Testis (tissue), 3 donors: ENCODE measurements around the gene OSBPL9. TPM values are rescaled to one million over a fixed set of nuclear protein-coding genes. Genes with fewer than 3 reads are reported as not detected.

Experiments used
- DNase-seq: peaks from one replicate; pipeline ENCODE4 v3.0.0-alpha.2; 2019
- H3K27ac ChIP-seq, 2 donors: fragments of 200-600 bp; sonication (generic); one replicate each; pipeline ENCODE4 v1.5.1; 2019
- H3K27me3 ChIP-seq: fragments of 200-600 bp; sonication (generic); one replicate; pipeline ENCODE4 v1.5.1; 2019
- H3K36me3 ChIP-seq: fragments of 200-600 bp; sonication (generic); one replicate; pipeline ENCODE4 v1.5.1; 2017; ENCODE audit warnings: low read depth; ENCODE audit errors: missing control alignments
- H3K4me1 ChIP-seq: fragments of 200-600 bp; sonication (generic); one replicate; pipeline ENCODE4 v1.5.1; 2019
- H3K4me3 ChIP-seq, 2 donors: fragments of 200-600 bp; sonication (generic); one replicate each; pipeline ENCODE4 v1.5.1; 2017 to 2019
- H3K9me3 ChIP-seq: fragments of 200-600 bp; sonication (generic); one replicate; pipeline ENCODE4 v1.5.1; 2017
- POLR2A ChIP-seq: fragments of 450-650 bp; IDR thresholded peaks from one replicate; pipeline ENCODE4 v1.6.1; 2017; ENCODE audit warnings: antibody characterized with exemption, mild to moderate bottlenecking, moderate library complexity
- WGBS, 2 donors: methylation state at CpG; one replicate each; pipeline ENCODE4 v1.1.5; 2018; 5-methylcytosine and 5-hydroxymethylcytosine counted together
- intact Hi-C: fragments of 100-400 bp; cut with DNase I; formaldehyde crosslinking; loops from one replicate; pipeline ENCODE4 v1.15.1; 2023; ENCODE audit warnings: low total_unique reads
- microRNA counts, 2 donors: library from miRNA; unstranded; fragments of <30 nt; microRNA quantifications; one replicate each; lab custom pipeline; 2016
- microRNA-seq, 2 donors: library from miRNA; unstranded; fragments of <30 nt; microRNA quantifications; one replicate each; pipeline ENCODE4, GENCODE V29; 2016; ENCODE audit warnings: borderline number of aligned reads in 2 of 2, borderline replicate concordance in 1 of 2
- polyA plus RNA-seq: library from polyadenylated mRNA; stranded (reverse); fragments of 350-450 nt; fragmentation: Illumina TruSeq; extraction: RNeasy Lipid Tissue Mini Kit (QIAGEN cat#74804); gene quantifications from one replicate; pipeline ENCODE4 v1.2.3, GENCODE V29; 2014; ENCODE audit warnings: low read depth, low replicate concordance; ENCODE audit not compliant: insufficient read depth
- small RNA-seq, 2 donors: library from RNA; depleted of rRNA; stranded (forward); fragments of <200 nt; gene quantifications; one replicate each; pipeline ENCODE3, GENCODE V24; 2016
- total RNA-seq, 2 donors: library from RNA; depleted of rRNA; stranded (reverse); fragments of >200 nt; gene quantifications; one replicate each; pipeline ENCODE4 v1.2.3, GENCODE V29; 2016
- TF ChIP-seq, protein P1 (sequence below), 3 experiments: fragments of 450-650 bp in 2 of 3; fragments of 200-600 bp in 1 of 3; sonication (generic) in 1 of 3; IDR thresholded peaks; one replicate each; pipeline ENCODE4 v1.5.1; 2016 to 2019; ENCODE audit warnings: antibody characterized with exemption in 3 of 3, mild to moderate bottlenecking in 2 of 3, moderate library complexity in 1 of 3

OSBPL9 gene
- total and polyA plus RNA-seq, 3 donors from 2014 or later, result 59.3 to 160 (median 117) TPM

GRCh38 chr1:51819810-51820209 lies 202.9 kb downstream of the OSBPL9 start:
- Histone ChIP-seq H3K4me3 (no peak overlapping the region), H3K27ac (no peak overlapping the region), H3K36me3 (no peaks in the 10 kb centered on the region), H3K9me3 (no peaks in the 10 kb centered on the region), H3K27me3 (no peaks in the 10 kb centered on the region), H3K4me1 (no peaks in the 10 kb centered on the region)
- TF ChIP-seq POLR2A, result no peak
- TF ChIP-seq, protein P1, sequence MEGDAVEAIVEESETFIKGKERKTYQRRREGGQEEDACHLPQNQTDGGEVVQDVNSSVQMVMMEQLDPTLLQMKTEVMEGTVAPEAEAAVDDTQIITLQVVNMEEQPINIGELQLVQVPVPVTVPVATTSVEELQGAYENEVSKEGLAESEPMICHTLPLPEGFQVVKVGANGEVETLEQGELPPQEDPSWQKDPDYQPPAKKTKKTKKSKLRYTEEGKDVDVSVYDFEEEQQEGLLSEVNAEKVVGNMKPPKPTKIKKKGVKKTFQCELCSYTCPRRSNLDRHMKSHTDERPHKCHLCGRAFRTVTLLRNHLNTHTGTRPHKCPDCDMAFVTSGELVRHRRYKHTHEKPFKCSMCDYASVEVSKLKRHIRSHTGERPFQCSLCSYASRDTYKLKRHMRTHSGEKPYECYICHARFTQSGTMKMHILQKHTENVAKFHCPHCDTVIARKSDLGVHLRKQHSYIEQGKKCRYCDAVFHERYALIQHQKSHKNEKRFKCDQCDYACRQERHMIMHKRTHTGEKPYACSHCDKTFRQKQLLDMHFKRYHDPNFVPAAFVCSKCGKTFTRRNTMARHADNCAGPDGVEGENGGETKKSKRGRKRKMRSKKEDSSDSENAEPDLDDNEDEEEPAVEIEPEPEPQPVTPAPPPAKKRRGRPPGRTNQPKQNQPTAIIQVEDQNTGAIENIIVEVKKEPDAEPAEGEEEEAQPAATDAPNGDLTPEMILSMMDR (IDR thresholded peaks at IDR 0.05), result no peak
- intact Hi-C loops, result no loop called here
- 94 to 98% methylated on average over 1 of the region's 1 CpG for WGBS, 2 donors
- DNase-seq, result no peak

GRCh38 chr1:51829058-51829457 lies 212.2 kb downstream of the OSBPL9 start:
- Histone ChIP-seq H3K27me3 (no peaks in the 10 kb centered on the region), H3K9me3 (no peaks in the 10 kb centered on the region), H3K4me1 (no peaks in the 10 kb centered on the region), H3K27ac (no peak overlapping the region), H3K4me3 (no peak overlapping the region), H3K36me3 (no peaks in the 10 kb centered on the region)
- no peak for DNase-seq
- no peak for TF ChIP-seq POLR2A
- TF ChIP-seq, protein P1 (IDR thresholded peaks at IDR 0.05), result no peak
- intact Hi-C loops, result no loop called here
- 94 to 96% methylated on average over 2 of the region's 2 CpGs for WGBS, 2 donors

- 94 to 96% methylated on average over 2 of the region's 2 CpGs for WGBS, 2 donors
- intact Hi-C loops, result no loop called here
- Histone ChIP-seq H3K27ac (no peak overlapping the region), H3K9me3 (no peaks in the 10 kb centered on the region), H3K4me3 (no peak overlapping the region), H3K4me1 (no peaks in the 10 kb centered on the region), H3K27me3 (no peaks in the 10 kb centered on the region), H3K36me3 (no peaks in the 10 kb centered on the region)
- DNase-seq, result no peak
- TF ChIP-seq, protein P1 (IDR thresholded peaks at IDR 0.05), result no peak
- no peak for TF ChIP-seq POLR2A
Measured at GRCh38 chr1:51833700-51834099, 216.8 kb downstream of the OSBPL9 start.

DNA sequence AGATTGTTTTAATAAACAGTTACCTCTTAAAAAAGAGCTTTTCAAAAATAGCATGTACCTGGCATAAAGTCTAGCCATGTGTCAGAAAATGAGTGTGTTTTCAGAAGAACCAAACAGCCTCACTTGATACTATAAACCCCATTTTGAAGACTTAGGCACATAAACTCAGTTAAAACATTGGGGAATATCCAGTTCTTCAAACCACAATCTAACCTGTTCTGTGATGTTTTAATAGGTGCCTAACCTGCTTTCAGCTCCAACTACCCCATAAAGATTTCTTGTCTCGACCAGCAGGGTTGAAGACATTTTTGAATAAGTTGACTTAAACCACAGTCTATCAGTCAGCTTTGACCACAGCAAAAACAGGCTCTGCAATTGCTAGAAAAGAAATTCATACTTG lies 220.4 kb downstream of the OSBPL9 start:
- Histone ChIP-seq H3K27me3 (no peaks in the 10 kb centered on the region), H3K4me3 (no peak overlapping the region), H3K4me1 (no peaks in the 10 kb centered on the region), H3K9me3 (no peaks in the 10 kb centered on the region), H3K36me3 (no peaks in the 10 kb centered on the region), H3K27ac (no peak overlapping the region)
- no peak for DNase-seq
- intact Hi-C loops, result no loop called here
- 90 to 97% methylated on average over 1 of the region's 1 CpG for WGBS, 2 donors
- TF ChIP-seq, protein P1 (IDR thresholded peaks at IDR 0.05), result no peak
- no peak for TF ChIP-seq POLR2A

MicroRNA genes within 50 kb of the gene (microRNA counts, 767-probe panel; counts per million panel counts)
- 0 to 152 counts per million in 2 donors for microRNA hsa-miR-761 (lab: Ali Mortazavi, UCI)

Small RNA genes within 50 kb of the gene (microRNA-seq; reads per million reads assigned to microRNA genes)
- 0 reads per million in 2 donors for gene MIR761

Small RNA genes within 50 kb of the gene (small RNA-seq; reads per million reads assigned to genes)
- gene AL050343.2, result 0 reads per million in 2 donors
- 0 reads per million in 2 donors for gene RF00568

Other genes starting within 250 kb of the OSBPL9 start
- gene EPS15, start 97.8 kb upstream of the OSBPL9 start, total RNA-seq, result 100 to 1,000 TPM; 108 to 127 TPM
- gene EPS15, start 97.8 kb upstream of the OSBPL9 start, polyA plus RNA-seq, result 77.2 TPM